ENCODE results near the gene FAM107B.

The FAM107B gene

DNA sequence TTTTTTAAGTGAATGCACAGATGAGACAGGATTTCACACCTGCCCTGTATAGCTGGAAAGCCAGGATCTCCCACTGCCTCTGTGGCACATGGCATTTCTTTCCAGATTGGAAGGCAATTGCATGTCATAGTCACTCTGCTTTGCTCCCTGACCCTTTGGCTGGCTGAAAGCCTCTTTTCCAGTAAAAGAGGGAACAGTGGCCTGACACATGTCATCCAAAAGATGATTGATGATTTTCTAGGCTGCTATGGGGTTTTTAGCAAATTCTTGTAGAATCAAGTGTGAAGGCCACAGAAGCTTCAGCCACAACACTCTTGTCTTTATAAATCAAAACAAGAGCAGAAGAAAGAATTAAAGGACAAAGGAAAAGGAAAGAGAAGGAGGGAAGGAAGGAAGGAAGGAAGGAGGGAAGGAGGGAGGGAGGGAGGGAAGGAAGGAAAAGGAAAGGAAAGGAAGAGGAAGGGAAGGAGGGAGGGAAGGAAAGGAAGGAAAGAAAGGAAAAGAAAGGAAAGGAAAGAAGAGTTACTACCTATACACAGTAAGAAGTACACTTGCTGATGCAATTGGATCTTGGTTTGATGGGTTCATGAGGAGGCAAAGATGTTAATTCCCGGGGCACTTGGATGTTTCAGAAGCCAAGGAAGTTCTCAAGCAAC lies 285.0 kb downstream of the FAM107B start:
- no peak for DNase-seq (ENCODE audit: extremely low read depth, low read depth)
- H3K4me3 ChIP-seq (replicated peaks; ENCODE audit: low read depth, low read length) = no peak overlapping the region
- TF ChIP-seq, protein P1, sequence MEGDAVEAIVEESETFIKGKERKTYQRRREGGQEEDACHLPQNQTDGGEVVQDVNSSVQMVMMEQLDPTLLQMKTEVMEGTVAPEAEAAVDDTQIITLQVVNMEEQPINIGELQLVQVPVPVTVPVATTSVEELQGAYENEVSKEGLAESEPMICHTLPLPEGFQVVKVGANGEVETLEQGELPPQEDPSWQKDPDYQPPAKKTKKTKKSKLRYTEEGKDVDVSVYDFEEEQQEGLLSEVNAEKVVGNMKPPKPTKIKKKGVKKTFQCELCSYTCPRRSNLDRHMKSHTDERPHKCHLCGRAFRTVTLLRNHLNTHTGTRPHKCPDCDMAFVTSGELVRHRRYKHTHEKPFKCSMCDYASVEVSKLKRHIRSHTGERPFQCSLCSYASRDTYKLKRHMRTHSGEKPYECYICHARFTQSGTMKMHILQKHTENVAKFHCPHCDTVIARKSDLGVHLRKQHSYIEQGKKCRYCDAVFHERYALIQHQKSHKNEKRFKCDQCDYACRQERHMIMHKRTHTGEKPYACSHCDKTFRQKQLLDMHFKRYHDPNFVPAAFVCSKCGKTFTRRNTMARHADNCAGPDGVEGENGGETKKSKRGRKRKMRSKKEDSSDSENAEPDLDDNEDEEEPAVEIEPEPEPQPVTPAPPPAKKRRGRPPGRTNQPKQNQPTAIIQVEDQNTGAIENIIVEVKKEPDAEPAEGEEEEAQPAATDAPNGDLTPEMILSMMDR (IDR thresholded peaks at IDR 0.05; ENCODE audit: low read depth, low read length, missing control alignments) = no peak

GRCh38 chr10:14487488-14487883 lies 287.2 kb downstream of the FAM107B start:
- DNase-seq (ENCODE audit: extremely low read depth, low read depth) = no peak
- TF ChIP-seq, protein P1 (IDR thresholded peaks at IDR 0.05; ENCODE audit: low read depth, low read length, missing control alignments) = no peak
- no peak overlapping the region for H3K4me3 ChIP-seq (replicated peaks; ENCODE audit: low read depth, low read length)

GRCh38 chr10:14486777-14487487 lies 287.8 kb downstream of the FAM107B start:
- TF ChIP-seq, protein P1 (IDR thresholded peaks at IDR 0.05; ENCODE audit: low read depth, low read length, missing control alignments) = no peak
- no peak overlapping the region for H3K4me3 ChIP-seq (replicated peaks; ENCODE audit: low read depth, low read length)
- DNase-seq (ENCODE audit: extremely low read depth, low read depth) = no peak

DNA sequence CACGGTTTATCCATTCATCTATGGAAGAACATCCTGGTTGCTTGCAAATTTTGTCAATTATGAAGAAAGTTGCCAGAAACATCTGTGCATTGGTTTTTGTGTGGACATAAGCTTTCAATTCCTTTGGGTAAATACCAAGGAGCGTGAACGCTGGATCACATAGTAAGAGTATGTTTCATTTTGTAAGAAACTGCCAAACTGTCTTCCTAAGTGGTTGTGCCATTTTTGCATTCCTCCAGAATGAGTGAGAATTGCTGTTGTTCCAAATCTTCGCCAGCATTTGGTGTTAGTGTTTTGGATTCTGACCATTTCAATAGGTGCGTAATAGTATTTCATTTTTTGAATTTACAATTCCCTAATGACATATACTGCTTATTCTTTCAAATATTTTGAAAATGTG lies 288.7 kb downstream of the FAM107B start:
- TF ChIP-seq, protein P1 (IDR thresholded peaks at IDR 0.05; ENCODE audit: low read depth, low read length, missing control alignments) = no peak
- no peak for DNase-seq (ENCODE audit: extremely low read depth, low read depth)
- H3K4me3 ChIP-seq (replicated peaks; ENCODE audit: low read depth, low read length) = no peak overlapping the region

- no peak for DNase-seq (ENCODE audit: extremely low read depth, low read depth)
- TF ChIP-seq, protein P1 (IDR thresholded peaks at IDR 0.05; ENCODE audit: low read depth, low read length, missing control alignments) = no peak
Observed at GRCh38 chr10:14483417-14483816, 291.3 kb downstream of the FAM107B start.

GRCh38 chr10:14481752-14482151 lies 292.9 kb downstream of the FAM107B start:
- H3K4me3 ChIP-seq (replicated peaks; ENCODE audit: low read depth, low read length) = no peak overlapping the region
- no peak for DNase-seq (ENCODE audit: extremely low read depth, low read depth)
- TF ChIP-seq, protein P1 (IDR thresholded peaks at IDR 0.05; ENCODE audit: low read depth, low read length, missing control alignments) = no peak

More at GRCh38 chr10:14483417-14483816, 291.3 kb downstream of the FAM107B start:
- H3K4me3 ChIP-seq (replicated peaks; ENCODE audit: low read depth, low read length) = no peak overlapping the region

Data from HFF-Myc (cell line).